Dendritic cell treated with granulocyte-macrophage colony-stimulating factor and Interleukin-4, amounts not matched to agents 40 ng/mL and 50 ng/mL, for 4 days (primary cell): ENCODE results near the gene SGCA.
A peak's percentile ranks its signal among the peaks of the same experiment; 100 is the strongest.

Experiments used
- H3K27ac Mint-ChIP-seq: one replicate; pipeline ENCODE4 v1.8.0; 2022; ENCODE audit warnings: mild to moderate bottlenecking, mixed read lengths
- H3K27me3 Mint-ChIP-seq: one replicate; pipeline ENCODE4 v1.8.0; 2022; ENCODE audit warnings: mild to moderate bottlenecking, mixed read lengths
- H3K36me3 Mint-ChIP-seq: one replicate; pipeline ENCODE4 v1.8.0; 2022; ENCODE audit warnings: low read depth, mixed read lengths
- H3K4me1 Mint-ChIP-seq: one replicate; pipeline ENCODE4 v1.8.0; 2022; ENCODE audit warnings: low read depth, mixed read lengths
- H3K4me3 Mint-ChIP-seq: one replicate; pipeline ENCODE4 v1.8.0; 2022; ENCODE audit warnings: mild to moderate bottlenecking, moderate library complexity, mixed read lengths
- H3K9me3 Mint-ChIP-seq: one replicate; pipeline ENCODE4 v1.8.0; 2022; ENCODE audit warnings: mixed read lengths
- intact Hi-C: fragments of 100-400 bp; cut with micrococcal nuclease; formaldehyde crosslinking; loops from one replicate; pipeline ENCODE4 v1.15.0; 2022

Gene SGCA

GRCh38 chr17:50129728-50130558 is 35.9 kb upstream of the SGCA start, which contains the start of gene SAMD14:
TSS of gene SAMD14 (minus strand) at chr17:50130160. CDS start at chr17:50124959, 5,201 bp downstream.
- peaks cover 26% of the 10 kb centered on the region for H3K36me3 Mint-ChIP-seq
- H3K9me3 Mint-ChIP-seq = no peaks in the 10 kb centered on the region
- H3K4me1 Mint-ChIP-seq = peaks cover 49% of the 10 kb centered on the region
- peaks cover 62% of the 10 kb centered on the region for H3K27me3 Mint-ChIP-seq
- peak within 1 kb of the TSS; percentile 18 for H3K27ac Mint-ChIP-seq
- intact Hi-C loops = loop anchor here (5.0 kb wide), 1 partner anchor 32 kb away; no protein-coding TSS in a partner anchor
- H3K4me3 Mint-ChIP-seq = peak within 1 kb of the TSS; percentile 67

- intact Hi-C loops = no loop called here
- Mint-ChIP-seq H3K27ac (peak overlapping the region; percentile 18), H3K4me3 (no peak overlapping the region)
Observed at GRCh38 chr17:50130559-50131305, 35.1 kb upstream of the SGCA start.

DNA sequence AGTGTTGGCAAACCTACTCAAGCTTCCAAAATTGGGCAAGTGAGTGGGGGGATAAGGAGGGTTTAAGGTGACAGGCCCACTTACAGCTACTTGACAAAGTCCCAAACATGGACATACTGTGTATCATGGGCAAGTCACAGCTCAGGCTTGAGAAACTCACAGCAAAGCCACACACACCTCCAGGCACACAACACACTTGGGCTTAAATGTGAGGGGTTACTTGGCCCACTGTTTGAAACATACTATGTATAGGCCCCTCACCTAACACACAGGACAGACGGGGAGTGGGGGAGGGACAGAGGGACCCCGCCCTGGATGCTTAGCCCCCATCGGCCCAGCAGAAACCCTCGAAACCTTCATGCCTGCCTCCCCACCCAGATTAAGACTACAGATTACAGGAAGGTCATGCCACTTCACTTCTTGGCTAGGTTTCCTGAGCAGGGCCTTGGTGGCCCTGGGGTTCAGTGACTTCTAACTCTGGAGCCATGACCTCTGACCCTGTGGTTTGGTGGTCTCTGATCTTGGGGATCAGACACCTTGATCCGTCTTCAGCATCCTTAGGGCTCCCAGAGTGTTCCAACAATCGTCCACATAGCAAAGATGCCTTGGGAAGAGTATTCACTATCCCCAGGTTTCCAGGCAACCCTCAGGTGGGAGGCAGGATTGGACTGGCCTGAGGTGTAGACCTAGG is 33.6 kb upstream of the SGCA start:
- peaks cover 60% of the 10 kb centered on the region for H3K4me1 Mint-ChIP-seq
- no peaks in the 10 kb centered on the region for H3K9me3 Mint-ChIP-seq
- intact Hi-C loops = no loop called here
- peaks cover 42% of the 10 kb centered on the region for H3K27me3 Mint-ChIP-seq
- H3K36me3 Mint-ChIP-seq = peaks cover 49% of the 10 kb centered on the region
- peak overlapping the region; percentile 51 for H3K27ac Mint-ChIP-seq
- no peak overlapping the region for H3K4me3 Mint-ChIP-seq

More at GRCh38 chr17:50130559-50131305, 35.1 kb upstream of the SGCA start:
- Mint-ChIP-seq H3K27me3 (peaks cover 56% of the 10 kb centered on the region), H3K4me1 (peaks cover 49% of the 10 kb centered on the region), H3K36me3 (peaks cover 34% of the 10 kb centered on the region), H3K9me3 (no peaks in the 10 kb centered on the region)

DNA sequence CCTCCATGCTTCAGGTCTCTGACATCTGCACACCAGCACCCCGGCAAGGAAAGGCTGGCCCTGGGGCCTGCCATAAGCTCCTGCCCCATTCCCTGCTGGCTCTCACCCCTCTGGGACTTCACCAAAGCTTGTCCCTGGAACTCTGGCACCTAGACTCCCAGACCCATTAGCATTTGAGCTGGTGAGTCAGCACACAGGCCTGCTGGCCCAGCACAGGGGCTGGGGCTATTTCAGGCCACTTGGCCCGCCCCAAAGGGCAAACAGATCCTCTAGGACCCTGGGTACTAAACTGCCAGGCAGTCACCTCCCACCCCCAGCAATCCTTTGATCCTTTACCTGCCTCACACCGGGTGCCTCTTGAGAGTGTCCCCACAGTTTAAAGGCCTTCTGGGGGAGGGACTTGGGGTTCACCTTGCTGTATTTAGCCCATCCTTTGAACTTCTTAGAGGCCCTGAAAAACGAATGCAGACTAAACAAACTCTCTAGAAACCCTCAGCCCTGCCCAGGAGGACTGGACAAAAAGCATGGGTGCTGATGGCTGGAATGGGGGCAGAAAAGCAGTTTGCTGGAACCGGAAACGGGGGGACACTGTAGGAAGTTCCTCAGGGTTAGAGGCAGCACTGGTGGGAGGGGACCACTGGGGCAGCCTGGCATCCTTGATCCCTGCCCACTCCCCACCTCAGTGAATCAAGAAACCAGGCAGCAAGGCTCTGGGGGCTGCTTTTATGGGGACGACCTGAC is 32.6 kb upstream of the SGCA start:
- H3K27me3 Mint-ChIP-seq = peaks cover 32% of the 10 kb centered on the region
- H3K4me3 Mint-ChIP-seq = no peak overlapping the region
- intact Hi-C loops = no loop called here
- peaks cover 59% of the 10 kb centered on the region for H3K36me3 Mint-ChIP-seq
- H3K27ac Mint-ChIP-seq = no peak overlapping the region
- no peaks in the 10 kb centered on the region for H3K9me3 Mint-ChIP-seq
- H3K4me1 Mint-ChIP-seq = peaks cover 60% of the 10 kb centered on the region

GRCh38 chr17:50133769-50134099 is 32.1 kb upstream of the SGCA start:
- Mint-ChIP-seq H3K27ac (peak overlapping the region; percentile 17), H3K4me3 (no peak overlapping the region), H3K9me3 (no peaks in the 10 kb centered on the region), H3K36me3 (peaks cover 64% of the 10 kb centered on the region), H3K27me3 (peaks cover 27% of the 10 kb centered on the region), H3K4me1 (peaks cover 54% of the 10 kb centered on the region)
- intact Hi-C loops = no loop called here

DNA sequence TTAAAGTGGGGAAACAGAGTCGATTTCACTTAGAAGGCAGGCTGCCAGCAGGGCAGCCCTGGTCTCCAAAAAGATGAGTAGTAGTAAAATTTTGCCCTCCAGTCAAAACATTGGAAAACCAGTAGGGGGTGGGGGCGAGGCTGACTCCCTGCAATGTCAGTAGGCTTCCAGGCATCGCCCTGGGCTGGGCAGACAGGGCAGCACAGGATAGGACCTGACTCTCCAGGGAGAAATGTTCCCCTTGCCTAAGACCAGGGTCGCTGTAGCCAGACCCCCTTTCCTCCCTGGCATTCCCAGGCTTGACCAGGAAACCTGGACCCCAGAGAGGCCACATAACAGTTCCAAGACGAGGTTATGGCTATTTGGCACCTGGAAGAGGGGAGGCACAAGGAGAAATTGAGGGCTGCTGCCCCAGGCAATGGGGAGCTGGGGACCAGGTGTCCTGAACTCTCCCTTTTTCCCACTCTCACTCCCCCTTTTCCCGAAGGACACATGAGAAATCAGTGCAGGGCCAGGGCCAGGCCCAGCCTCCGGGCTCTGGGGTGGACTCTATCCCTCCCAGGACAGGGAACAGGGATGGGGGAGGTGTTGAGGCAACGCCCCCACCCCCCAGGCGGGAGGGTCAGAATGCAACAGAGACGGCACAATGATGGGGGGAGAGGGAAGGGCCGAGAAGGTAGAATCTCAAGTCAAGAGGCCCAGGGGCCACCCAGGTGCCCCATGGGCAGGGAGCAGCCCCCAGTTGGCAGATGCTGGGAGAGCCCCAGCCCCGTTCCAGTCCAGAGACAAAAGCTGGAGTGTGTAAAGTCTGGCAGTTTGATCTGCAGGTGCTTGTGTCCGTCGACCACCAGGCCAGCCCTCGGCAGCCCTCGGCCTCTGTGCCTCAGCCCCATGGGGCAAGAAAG is 31.3 kb upstream of the SGCA start:
- H3K36me3 Mint-ChIP-seq = peaks cover 71% of the 10 kb centered on the region
- peaks cover 22% of the 10 kb centered on the region for H3K27me3 Mint-ChIP-seq
- H3K4me1 Mint-ChIP-seq = peaks cover 56% of the 10 kb centered on the region
- intact Hi-C loops = no loop called here
- no peaks in the 10 kb centered on the region for H3K9me3 Mint-ChIP-seq
- peak overlapping the region; percentile 17 for H3K27ac Mint-ChIP-seq
- H3K4me3 Mint-ChIP-seq = no peak overlapping the region

DNA sequence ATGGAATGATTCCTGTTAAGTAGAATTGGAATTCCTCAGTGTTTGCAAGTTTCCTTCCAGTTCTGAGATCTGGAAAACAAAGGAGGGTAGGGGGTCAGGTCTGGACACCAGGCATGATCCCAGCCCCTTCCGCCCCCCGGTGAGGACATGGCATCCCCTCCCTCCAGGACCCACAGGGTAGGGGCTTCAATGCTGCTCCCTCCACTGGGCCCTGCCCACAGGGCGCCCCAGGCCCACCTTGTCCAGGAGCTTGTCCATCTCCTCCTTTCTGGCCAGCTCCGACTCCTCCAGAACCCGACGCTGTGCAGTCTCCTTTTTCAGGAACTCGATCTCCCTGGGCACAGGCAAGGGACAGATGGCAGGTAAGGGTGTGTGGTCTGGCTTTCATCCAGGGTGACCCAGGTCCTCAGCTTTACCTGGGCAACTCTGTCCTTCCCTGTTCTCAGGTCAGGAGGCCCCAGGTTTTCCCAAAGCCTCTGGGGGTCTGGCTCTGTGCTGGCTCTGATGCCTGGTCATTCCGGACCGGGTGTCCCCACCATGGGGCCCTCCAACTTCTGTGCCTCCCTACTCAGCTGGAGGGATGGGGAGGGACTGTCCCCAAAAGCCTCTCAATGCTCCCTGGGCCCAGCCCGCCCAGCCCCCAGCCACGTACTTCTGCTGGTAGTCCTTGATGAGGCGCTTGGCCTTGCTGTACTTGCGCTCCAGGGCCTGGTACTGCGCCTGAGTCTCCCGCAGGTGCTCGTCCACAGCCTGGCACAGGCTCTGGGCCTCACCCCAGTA is 30.3 kb upstream of the SGCA start:
- peaks cover 61% of the 10 kb centered on the region for H3K4me1 Mint-ChIP-seq
- no peak overlapping the region for H3K4me3 Mint-ChIP-seq

GRCh38 chr17:50136096-50136687 is 29.6 kb upstream of the SGCA start:
- intact Hi-C loops = no loop called here
- Mint-ChIP-seq H3K4me1 (peaks cover 61% of the 10 kb centered on the region), H3K27ac (peak overlapping the region; percentile 1), H3K27me3 (peaks cover 10% of the 10 kb centered on the region), H3K36me3 (peaks cover 89% of the 10 kb centered on the region), H3K9me3 (peaks cover 7% of the 10 kb centered on the region), H3K4me3 (no peak overlapping the region)

More for the DNA sequence above, 30.3 kb upstream of the SGCA start:
- Mint-ChIP-seq H3K27ac (no peak overlapping the region), H3K9me3 (peaks cover 7% of the 10 kb centered on the region), H3K36me3 (peaks cover 82% of the 10 kb centered on the region), H3K27me3 (peaks cover 15% of the 10 kb centered on the region)
- intact Hi-C loops = no loop called here

DNA sequence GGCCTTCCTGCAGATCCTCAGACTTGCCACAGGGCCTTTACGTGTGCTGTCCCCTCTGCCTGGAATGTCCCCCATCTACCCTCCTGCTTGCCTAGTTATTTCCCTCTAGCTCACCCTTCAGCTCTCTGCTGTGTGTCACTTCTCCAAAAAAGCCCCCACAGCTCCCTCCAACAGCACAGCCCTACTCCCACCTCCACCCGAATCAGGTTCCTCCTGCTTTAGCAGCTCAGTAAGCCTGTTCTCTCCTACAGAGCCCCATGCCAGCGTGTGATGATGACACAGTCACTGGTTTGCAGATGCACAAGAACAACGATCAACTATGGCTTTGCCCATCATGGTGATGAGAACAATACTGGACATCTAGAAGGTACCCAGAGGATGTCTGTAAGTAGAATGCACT is 28.8 kb upstream of the SGCA start:
- H3K4me3 Mint-ChIP-seq = no peak overlapping the region
- peaks cover 7% of the 10 kb centered on the region for H3K9me3 Mint-ChIP-seq
- H3K27me3 Mint-ChIP-seq = peaks cover 5% of the 10 kb centered on the region
- H3K27ac Mint-ChIP-seq = peak overlapping the region; percentile 1
- peaks cover 61% of the 10 kb centered on the region for H3K4me1 Mint-ChIP-seq
- intact Hi-C loops = no loop called here
- peaks cover 97% of the 10 kb centered on the region for H3K36me3 Mint-ChIP-seq

DNA sequence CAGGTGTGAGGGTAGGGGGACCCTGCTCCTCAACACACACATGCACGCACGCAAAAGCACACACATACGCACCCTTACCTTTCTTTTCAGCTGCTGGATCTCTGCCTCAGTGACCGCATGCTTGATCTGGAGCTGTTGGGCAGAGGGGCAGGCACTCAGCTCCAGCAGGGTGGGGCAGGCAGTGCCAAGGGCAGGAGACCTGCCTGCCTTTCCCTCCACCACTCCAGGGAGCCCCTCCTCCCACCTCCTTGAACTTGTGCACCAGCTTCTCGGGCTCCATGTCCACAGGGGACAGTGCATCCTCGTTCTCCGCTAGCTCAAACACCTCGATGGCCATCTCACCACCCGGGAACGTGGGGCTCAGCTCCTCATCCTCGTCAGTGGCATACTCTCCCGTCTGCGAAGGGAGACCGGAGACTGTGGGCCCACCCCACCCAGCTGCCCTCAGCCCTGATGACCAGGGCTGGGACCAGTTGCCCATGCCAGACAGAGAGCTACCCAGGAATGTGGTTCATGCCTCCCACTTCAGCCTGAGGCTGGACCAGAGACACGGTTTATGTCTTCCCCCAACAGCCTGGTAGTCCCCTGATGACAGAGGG is 26.5 kb upstream of the SGCA start:
- intact Hi-C loops = no loop called here
- no peaks in the 10 kb centered on the region for H3K27me3 Mint-ChIP-seq
- peaks cover 72% of the 10 kb centered on the region for H3K4me1 Mint-ChIP-seq
- H3K4me3 Mint-ChIP-seq = no peak overlapping the region
- H3K36me3 Mint-ChIP-seq = peaks cover 100% of the 10 kb centered on the region
- peaks cover 7% of the 10 kb centered on the region for H3K9me3 Mint-ChIP-seq
- H3K27ac Mint-ChIP-seq = no peak overlapping the region

DNA sequence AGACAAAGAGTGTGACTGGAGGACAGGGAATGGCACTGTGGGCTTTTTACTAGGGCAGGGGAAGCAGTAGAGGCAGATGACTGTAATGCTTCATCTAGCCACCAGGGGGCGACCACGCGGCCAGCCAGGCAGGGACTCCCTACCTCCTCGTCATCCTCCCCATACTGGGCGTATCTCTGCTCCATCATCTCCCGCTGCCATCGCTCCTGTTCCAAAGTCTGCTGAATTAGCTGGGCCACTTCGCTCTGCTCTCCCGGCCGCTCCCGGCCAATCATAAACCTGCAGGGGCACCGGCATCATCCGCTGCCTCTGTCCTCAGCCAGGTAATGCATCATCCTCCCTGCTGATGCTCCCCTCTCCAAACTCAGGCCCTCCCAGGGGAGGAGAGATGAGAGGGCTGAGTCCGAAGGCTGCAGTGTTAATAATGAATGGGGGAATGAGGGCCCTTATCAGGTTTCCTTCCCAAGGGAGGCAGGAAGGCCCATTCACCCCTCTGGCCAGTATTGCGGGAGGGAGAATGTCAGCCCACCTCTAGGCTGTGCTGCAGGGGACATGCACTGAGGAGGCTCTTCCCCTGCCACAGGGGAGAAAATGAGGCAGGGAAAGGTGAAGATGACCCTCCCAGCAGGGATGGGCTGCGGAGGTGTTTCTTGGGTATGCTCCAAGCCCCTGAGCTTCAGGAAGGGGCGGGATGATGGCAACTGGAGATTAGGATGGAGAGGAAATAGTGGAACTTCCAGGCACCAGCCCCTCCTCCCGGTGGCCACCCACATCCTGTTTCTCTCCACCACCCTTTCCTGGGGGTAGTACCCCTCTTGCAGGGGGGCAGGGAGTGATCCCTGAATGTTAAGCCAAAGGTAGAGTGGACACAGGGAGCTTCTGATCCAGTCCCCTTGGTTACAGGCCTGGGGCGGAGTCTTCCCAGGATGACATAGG is 25.6 kb upstream of the SGCA start:
- no peaks in the 10 kb centered on the region for H3K27me3 Mint-ChIP-seq
- H3K4me1 Mint-ChIP-seq = peaks cover 81% of the 10 kb centered on the region
- intact Hi-C loops = loop anchor here (1.0 kb wide), 2 partner anchors 8 to 58 kb away; no protein-coding TSS in a partner anchor
- peaks cover 7% of the 10 kb centered on the region for H3K9me3 Mint-ChIP-seq
- peaks cover 100% of the 10 kb centered on the region for H3K36me3 Mint-ChIP-seq
- H3K4me3 Mint-ChIP-seq = no peak overlapping the region
- peak overlapping the region; percentile 48 for H3K27ac Mint-ChIP-seq
